MV-4-11 (cell line): ENCODE results near the gene NCL.

Experiments
- DNase-seq: peaks from one replicate; lab custom pipeline; 2025; lab: John Stamatoyannopoulos, UW

NCL gene, protein sequence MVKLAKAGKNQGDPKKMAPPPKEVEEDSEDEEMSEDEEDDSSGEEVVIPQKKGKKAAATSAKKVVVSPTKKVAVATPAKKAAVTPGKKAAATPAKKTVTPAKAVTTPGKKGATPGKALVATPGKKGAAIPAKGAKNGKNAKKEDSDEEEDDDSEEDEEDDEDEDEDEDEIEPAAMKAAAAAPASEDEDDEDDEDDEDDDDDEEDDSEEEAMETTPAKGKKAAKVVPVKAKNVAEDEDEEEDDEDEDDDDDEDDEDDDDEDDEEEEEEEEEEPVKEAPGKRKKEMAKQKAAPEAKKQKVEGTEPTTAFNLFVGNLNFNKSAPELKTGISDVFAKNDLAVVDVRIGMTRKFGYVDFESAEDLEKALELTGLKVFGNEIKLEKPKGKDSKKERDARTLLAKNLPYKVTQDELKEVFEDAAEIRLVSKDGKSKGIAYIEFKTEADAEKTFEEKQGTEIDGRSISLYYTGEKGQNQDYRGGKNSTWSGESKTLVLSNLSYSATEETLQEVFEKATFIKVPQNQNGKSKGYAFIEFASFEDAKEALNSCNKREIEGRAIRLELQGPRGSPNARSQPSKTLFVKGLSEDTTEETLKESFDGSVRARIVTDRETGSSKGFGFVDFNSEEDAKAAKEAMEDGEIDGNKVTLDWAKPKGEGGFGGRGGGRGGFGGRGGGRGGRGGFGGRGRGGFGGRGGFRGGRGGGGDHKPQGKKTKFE

DNA sequence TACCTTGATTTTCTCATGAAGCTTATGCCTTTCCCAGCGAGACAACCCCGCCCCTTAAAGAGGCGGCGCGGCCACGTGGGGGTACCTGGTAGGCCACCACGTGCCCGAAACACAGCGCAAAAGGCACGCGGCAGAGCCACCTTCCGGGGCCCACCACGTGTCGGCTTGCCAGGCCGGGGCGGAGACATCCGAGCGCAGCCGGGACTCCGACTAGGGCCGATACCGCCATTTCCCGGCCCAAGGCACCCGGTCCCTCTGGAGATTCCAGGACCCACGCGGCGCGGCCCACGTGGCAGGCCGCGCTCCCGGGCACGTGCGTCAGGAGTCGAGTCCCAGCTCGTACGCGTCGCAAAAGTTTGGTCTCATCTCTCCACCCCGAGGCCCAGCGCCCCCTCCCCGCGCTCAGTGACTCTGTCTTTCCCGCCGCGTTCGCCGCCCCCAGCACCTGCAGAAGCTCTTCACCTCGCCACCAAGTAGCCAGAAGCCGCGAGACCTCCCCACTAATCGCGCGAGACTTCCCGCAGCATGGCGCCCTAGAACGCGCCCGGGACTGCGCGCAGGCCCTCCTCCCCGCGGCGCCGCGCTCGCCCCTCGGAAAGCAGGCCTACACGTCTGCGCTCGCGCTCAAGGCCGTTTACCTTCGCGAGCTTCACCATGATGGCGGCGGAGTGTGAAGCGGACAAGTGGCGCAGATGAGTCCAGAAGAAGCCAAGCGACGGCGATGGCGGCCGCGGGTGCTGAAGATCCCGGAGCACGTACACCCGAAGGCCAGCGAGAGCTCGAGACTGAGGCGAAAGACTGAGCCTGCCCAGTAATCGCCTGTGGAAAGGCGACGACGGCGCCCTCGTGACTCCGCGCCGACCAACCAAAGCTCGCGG is at the start of gene NCL:
Gene NCL, minus strand, starts transcription at position 787 of the 878 bp plus-strand sequence. Its CDS starts 131 bp downstream, at position 656.
- peak; percentile 41 for DNase-seq

DNA sequence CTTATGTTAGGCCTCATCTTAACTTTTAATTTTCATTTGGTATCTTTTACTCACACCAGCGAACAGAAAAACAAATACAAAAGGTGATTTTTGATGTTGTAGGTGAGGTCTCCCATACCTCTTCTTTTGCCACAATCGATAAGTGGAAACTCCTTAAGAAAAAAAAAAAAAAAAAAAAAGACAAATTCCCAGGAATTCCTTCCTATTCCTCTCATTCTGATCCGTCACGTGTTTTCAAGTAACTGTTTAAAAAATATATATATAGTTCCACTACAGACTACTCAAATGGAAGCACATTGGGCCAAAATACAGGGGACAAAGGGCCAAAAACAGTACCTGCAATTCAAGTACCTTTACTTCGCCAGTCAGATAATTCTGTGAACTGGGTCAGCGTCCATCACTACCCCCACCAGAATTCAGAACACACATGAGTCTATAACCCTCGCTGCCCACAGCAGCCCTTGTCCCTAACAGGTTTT is 49.5 kb upstream of the NCL start:
- no peak for DNase-seq

DNA sequence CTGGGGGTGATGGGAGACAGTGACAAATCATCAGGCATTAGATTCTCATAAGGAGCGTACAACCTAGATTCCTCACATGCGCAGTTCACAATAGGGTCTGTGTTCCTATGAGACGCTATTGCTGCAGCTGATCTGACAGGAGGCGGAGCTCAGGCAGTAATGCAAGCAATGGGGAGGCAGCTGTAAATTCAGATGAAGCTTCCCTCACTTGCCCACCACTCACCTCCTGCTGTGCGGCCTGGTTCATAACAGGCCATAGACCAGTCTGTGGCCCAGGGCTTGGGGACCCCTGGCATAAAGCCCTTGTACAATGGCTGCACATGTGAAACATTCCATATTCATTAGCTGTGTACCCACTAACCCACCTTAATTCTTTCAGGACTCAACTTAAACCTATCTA is 47.9 kb upstream of the NCL start:
- DNase-seq, result no peak

DNA sequence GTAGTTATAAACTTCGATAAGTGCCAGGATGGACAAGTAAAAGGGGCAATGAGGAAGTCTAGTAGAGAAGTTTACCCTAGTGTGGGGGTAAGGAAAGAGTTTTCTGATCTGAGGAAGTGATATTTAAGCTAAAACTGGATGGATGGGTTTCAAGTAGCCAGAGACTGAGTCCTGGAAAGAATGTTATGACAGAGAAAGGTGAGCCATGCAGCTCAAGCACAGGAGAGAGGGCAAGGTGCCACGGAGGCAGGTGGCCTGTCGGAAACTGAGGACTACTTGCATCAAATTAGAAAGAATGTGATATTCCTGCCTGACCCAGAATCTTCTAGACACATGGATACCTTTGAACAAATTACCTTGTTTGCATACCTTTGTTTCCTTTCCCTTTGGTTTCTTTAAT is 39.5 kb upstream of the NCL start:
- DNase-seq, result no peak

DNA sequence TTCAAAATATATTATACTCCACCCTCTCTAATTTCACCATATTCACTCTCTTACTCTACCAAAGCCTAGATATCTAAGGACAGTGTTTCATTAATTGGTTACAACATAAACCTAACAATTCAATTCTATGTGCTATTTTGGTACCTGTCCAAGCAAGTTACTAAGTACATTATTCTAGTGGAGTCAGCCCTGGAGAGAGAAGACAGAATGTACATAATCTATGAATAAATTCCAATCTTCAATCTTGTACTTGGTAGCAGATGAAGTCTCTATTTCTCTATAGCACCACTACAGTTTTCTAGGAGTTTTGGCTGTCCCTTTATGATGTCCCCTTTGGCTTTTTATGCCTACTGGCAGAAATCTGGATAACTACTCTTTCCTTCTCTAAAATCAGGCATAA is 38.3 kb upstream of the NCL start:
- DNase-seq, result no peak

DNA sequence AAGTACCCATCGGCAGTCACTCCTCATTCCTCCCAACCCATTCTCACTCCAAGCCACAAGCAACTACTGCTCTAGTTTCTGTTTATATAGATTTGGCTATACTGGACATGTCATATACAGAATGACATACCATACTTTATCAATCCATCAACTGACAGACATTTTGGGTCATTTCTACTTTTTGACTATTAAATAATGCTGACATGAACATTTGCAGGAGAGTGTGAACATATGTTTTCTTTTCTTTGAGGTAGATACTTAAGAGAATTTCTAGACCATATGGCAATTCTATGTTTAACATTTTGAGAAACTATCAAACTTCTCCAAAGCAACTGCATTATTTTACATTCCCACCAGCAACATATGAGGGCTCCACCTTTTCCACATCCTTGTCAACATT is 33.4 kb upstream of the NCL start:
- DNase-seq, result no peak

DNA sequence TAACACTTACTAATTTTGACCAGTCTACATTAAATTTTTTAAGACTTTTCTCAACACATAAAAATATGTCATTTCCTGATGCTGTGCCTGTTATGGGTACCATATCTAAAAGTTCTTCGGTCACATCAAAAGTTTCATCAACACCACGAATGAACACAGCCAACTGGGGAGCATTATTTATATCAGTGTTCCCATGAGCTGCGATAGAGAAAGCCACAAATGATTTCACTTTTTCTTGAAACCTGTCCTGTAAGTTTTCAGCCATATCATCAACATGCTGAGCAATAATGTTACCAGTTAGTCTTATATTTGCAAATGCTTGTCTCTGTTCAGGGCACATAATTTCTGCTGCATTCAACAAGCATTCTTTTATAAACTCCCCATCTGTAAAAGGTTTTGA is 30.4 kb upstream of the NCL start:
- DNase-seq, result no peak

DNA sequence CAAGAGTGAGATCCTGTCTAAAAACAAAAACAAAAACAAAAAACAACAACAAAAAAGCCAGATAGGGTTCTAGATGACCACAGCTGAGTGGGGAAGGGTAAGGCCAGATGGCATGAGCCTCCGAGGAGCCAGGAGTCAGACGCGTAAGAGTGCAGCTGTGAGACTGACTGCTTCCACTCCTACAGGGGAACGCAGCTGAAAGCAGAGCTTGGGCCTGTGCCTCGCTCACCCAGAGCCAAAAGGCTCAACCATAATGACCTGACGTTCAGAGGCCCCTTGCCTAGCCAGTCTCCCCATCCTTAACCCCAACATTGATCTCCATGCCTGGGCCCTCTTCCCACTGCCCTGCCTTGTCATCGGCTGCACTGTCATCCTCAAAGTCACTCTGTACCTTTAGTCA is 26.5 kb upstream of the NCL start:
- DNase-seq, result no peak

DNA sequence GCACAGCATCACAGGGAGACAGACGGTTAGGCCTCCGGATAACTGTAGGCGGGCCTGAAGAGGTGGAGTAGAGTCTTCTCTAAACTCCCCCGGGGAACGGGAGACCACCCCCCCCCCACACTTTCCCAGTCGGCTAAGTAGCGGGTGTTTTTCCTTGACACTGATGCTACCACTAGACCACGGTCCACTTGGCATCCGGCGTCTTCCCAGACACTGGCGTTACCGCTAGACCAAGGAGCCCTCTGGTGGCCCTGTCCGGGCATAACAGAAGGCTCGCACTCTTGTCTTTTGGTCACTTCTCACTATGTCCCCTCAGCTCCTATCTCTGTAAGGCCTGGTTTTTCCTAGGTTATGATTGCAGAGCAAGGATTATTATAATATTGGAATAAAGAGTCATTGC is 25.7 kb upstream of the NCL start:
- DNase-seq, result no peak

DNA sequence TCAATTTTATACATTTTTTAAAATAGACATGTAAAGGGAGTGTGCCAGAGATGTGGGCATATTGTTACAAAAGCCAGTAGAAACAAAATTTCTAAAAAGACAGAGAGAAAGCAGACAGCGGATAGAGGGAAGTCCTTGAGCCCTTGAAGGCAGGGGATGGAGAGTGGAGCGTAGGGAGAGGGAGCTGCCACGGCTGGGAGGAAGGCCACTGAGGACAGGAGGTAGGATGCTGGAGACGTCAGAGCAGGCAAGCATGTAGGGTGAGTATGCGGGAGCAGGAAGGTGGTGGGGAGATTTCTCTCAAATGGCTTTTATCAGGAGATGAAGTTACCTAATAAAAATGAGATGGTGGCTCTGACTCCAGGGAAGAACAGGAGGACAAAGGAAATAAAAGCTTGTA is 24.0 kb upstream of the NCL start:
- no peak for DNase-seq

DNA sequence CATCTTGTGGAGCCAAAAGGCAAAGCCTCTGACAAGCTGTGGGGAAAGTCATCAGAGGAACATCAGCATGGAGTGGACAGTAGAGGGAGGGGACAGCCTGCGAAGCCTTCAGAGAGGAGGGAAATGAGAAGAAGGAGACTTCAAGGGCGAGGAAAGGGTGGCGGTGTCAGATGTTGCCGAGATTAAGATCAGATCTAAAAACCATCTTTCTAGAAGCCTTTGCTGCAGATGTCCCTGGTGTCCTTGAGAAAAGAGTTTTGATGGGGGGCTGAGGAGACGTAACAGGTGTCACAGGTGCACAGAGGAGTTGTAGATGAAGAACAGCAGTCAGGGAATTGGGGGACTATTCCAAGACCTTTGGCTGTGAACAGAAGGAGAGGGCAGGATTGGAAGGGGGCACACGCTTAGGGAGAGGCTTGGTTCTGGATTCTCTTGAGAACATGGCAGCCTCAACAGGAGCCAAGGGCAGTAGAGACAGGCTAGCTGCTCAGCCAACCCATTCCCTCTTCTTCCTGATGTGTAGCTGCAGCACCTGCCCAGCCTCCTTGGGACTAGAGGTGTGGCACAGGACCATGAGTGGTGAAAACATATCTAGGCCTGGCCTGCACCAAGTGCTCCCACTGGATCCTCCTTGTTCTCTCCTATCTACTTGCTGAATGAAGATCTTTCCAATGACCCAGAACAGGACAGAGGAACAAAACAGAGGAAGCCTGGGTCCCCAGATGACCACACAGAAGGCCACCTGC is 22.7 kb upstream of the NCL start:
- DNase-seq, result no peak

DNA sequence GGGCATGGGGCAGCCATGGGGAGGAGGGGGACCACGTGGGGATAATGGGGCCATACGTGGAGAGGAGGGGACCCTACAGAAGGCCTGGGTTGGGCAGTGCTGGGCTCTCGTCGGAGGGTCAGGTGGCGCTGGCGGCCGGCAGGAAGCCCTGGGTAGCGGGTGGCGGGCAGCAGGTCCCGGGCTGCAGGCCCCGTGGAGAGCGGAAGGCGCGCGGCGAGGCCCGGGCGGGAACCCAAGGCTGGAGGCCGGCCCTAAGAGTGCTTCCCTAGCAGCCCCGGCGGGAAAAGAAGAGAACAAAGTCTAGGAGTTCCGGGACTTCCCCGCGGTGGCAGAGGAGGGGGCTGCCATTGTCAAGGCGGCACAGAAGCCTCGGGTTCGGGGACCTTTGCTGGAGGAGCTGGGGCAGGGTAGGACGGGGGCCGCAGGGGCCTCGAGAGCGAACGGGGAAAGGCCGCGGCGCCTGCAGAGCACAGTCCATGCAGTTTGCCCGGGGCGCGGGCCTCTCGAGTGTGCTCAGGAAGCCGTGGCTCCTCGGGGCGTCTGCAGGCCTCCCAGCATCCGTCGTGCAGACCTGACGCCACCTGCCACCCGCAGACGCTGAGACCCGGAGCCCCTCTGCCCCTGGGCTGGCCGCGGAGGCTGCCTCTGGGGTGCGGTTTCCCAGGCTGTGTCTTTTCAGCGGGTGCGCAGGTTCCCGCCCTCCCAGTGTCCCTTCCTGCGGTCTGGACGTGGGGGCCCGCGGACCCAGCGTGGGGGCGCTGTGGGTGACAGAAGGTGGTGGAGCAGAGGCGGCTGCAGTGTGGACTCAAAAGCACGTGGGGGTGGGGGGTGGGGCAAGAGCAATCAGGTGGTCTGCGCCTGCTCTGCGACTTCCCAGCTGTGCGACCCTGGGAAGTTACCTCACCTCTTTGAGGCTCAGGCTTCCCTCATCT is 19.4 kb upstream of the NCL start:
- DNase-seq, result no peak

DNA sequence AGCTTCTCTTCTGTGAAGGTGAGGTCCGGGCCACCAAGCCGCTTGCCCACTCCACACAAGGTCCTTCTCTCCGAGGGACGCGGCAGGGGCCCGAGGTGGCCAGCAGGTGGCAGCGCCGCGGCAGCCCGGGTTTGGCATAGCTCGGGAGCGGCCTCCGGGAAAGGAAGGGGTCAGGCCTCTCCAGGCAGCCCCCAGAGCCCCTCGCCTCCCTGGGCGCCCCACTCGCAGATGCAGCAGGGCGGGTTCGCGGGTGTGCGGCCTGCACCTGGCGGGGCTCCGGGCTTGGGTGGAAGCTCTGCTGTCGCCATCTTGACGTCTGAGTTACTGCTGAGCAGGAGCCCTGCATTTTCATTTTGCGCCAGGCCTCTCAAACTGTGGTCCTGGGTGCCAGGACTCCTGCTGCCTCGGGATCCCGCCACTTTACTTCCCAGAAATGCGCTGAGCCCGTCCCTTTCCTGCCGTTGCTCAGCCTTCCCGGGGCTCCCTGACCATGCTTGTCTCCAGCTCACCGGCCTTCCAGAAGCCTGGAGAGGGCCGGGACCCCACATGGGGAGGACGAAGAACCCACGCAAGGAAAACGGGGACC is 18.6 kb upstream of the NCL start:
- DNase-seq, result peak; percentile 18

DNA sequence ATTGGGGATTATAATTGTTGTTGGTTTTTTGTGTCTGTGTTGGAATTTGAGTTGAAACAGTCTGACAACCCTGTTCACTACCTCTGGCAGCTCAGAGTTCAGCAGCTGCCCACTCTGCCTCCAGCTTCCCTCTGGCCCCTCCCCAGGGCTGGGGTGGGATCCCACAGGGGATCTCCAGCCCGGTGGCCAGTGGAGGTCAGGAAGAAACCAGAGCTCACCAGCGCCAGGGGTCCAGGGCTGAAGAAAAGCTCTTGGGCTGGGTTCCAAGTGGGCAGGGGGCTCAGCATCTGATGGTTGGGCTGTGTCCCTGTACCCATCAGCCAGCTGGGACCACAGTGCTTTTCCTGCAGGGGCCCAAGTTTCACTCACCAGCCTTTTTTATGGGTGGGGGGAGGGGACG is 16.5 kb upstream of the NCL start:
- DNase-seq, result no peak

DNA sequence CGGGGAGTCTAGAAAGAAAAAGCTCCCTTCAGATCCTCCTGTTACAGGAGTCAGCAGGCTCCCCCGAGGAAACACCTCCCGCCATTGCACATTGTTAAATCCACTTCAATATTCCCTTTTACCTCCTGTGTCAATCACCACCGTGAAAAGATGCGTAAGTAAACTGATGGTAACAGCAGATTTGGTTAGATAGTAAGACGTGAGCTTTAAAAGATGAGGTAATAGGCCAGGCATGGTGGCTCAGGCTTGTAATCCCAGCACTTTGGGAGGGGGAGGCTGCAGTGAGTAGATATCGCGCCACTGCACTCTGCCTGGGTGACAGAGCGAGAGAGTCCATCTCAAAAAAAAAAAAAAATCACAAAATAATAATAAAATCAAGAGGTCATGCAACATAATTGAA is 15.2 kb upstream of the NCL start:
- no peak for DNase-seq

DNA sequence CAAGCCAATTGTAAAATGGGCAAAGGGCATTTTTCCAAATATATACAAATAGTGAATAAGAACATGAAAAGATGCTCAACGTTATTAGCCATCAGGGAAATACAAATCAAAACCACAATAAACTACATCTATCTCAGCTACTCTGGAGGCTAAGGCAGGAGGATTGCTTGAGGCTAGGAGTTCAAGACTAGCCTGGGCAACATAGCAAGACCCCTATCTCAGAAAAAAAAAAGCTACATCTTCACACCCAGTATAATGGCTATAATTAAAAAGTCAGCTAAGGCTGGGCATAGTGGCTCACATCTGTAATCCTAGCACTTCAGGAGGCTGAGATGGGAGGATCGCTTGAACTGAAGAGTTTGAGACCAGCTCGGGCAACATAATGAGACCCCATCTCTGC is 12.6 kb upstream of the NCL start:
- no peak for DNase-seq

DNA sequence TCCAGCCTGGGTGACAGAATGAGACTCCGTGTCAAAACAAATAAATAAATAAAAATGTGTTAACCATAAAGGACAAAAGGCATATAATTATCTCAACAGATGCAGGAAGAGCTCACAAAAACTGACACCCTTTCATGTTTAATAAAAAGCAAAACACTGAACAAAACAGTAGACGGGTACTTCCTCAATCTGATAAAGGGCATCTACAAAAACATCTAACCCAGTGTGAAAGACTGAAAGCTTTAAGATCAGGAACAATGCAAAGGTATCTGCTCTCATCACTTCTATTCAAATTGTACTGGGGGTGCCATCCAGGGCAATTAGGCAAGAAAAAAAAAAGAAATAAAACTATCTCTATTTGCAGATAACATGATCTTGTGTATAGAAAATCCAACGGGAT is 11.7 kb upstream of the NCL start:
- DNase-seq, result peak; percentile 12

DNA sequence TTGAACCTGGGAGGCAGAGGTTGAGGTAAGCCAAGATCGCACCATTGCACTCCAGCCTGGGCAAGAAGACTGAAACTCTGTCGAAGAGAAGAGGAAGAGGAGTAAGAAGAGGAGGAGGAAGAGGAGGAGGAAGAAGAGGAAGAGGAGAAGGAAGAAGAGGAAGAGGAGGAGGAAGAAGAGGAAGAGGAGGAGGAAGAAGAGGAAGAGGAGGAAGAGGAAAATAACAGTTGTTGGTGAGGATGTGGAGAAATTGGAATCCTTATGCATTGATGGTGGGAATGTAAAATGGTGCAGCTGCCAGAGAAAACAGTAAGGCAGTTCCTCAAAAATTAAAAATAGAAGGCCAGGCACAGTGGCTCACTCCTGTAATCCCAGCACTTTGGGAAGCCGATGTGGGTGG is 8.5 kb upstream of the NCL start:
- DNase-seq, result no peak

DNA sequence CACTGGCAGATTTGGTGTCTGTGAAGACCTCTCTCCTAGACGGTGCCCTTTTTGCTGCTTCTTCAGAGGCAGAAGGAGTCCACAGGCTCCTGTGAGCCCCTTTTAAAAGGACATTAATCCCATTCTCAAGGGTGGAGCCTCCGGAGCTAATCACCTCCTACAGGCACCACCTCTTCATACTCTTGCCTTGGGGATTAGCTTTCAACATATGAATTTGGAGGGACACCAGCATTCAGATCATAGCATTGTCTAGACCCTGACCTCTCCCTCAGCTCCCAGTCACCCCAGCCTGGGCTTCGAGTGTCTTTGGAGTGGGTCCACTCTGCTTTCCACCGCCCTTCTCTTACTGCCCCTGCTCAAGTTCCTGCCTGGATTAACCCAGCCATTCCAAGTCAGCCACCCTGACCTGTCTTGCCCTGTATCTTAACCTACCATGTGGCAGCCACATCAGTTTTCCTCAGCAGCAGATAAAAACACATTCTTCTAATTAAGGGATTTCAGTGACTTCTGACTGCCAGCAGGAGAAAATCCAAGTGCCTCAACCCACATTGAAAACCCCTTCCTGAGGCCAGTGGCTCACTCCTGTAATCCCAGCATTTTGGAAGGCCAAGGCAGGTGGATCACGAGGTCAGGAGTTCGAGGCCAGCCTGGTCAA is 6.1 kb upstream of the NCL start:
- DNase-seq, result no peak

DNA sequence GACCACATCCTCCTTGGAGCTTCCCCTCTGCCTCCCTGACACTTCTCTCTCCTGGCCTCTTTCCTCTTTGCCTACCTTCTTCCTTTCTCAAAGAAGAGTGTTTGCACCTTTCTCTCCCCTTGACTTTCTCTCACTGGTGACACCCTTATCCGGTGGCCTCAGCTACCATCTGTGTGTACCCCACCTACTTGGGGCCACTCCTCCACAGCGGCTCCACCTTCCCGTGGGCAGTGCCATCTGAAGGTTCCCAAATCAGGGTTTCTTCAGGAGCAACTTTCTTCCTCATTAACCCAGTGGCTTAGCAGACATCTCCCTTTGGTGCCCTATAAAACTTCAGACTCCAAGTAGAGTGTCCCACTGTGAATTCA is 5.3 kb upstream of the NCL start:
- no peak for DNase-seq
